ENCODE results near the gene GGA3. TPM values are rescaled to one million over a fixed set of nuclear protein-coding genes. Genes with fewer than 3 reads are reported as not detected.

The GGA3 gene
- total and polyA plus RNA-seq, 10 of the 15 experiments (the other 5 are each of a cell fraction or from before 2014, with no cell fraction given): 7.0 to 57.5 (median 34.0) TPM

DNA sequence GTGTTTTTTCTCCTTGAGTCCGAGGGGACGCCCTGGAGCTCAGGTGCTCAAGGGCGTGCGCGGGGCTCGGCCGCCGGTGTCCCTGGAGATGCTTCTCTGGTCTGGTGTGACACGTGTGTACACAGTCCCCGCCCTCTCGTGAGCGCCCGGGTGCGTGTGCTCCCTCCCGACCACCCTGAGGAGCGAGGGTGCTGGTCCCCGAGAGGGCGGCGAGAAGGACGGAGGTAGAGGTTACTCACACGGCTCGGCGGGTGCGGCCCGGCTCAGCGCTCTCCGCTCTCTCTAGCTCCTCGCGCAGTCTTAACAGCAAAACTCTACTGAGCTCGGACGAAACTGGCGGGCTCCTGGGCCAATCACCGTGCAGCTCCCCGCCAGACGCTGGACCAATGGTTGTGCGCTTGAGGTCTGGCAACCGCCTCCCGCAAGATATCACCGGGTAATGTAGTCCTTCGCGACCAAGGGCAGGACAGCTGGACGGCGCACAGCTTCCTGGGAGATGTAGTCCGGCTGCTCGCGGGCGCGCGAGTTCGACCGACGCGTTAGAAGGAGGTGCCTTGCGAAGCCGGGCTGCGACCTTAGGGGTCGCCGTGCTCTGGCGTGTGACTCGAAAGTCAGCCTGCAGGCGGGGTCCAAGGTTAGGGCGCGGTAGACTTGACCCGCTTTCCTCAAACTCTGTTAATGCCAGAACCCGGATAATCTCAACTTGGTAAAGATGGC, 27.9 kb upstream of the GGA3 start, which contains the start of gene SLC25A19 (continued):
- TF ChIP-seq, protein P1, sequence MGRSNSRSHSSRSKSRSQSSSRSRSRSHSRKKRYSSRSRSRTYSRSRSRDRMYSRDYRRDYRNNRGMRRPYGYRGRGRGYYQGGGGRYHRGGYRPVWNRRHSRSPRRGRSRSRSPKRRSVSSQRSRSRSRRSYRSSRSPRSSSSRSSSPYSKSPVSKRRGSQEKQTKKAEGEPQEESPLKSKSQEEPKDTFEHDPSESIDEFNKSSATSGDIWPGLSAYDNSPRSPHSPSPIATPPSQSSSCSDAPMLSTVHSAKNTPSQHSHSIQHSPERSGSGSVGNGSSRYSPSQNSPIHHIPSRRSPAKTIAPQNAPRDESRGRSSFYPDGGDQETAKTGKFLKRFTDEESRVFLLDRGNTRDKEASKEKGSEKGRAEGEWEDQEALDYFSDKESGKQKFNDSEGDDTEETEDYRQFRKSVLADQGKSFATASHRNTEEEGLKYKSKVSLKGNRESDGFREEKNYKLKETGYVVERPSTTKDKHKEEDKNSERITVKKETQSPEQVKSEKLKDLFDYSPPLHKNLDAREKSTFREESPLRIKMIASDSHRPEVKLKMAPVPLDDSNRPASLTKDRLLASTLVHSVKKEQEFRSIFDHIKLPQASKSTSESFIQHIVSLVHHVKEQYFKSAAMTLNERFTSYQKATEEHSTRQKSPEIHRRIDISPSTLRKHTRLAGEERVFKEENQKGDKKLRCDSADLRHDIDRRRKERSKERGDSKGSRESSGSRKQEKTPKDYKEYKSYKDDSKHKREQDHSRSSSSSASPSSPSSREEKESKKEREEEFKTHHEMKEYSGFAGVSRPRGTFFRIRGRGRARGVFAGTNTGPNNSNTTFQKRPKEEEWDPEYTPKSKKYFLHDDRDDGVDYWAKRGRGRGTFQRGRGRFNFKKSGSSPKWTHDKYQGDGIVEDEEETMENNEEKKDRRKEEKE (IDR thresholded peaks at IDR 0.05): no peak
- TF ChIP-seq CBX5 (IDR thresholded peaks at IDR 0.05; ENCODE audit: low read depth) (no peak), ZNF622 (IDR thresholded peaks at IDR 0.05) (no peak), MTA3 (IDR thresholded peaks at IDR 0.05; ENCODE audit: borderline replicate concordance, low read length) (no peak), KAT2A (conservative IDR thresholded peaks at IDR 0.05; ENCODE audit: control insufficient read depth, low read depth, low read length) (no peak), KLF5 (IDR thresholded peaks at IDR 0.05; ENCODE audit: partially characterized antibody) (no peak), CHD1 (IDR thresholded peaks at IDR 0.05; ENCODE audit: low read depth, low read length) (peak; percentile 10; the same call in 1 of the 2 replicates), GABPA (IDR thresholded peaks at IDR 0.05; ENCODE audit: low read depth) (peak; percentile 52), POLR2A (IDR thresholded peaks at IDR 0.05; ENCODE audit: low read depth, low read length) (peak; percentile 97), CREB1 (IDR thresholded peaks at IDR 0.05; ENCODE audit: low read depth) (peak; percentile 89), TBL1XR1 (IDR thresholded peaks at IDR 0.05; ENCODE audit: low read depth, low read length) (peak; percentile 32; the same call in 1 of the 2 replicates), NR2F1 (conservative IDR thresholded peaks at IDR 0.05) (peak; percentile 95), MEF2B (IDR thresholded peaks at IDR 0.05; ENCODE audit: partially characterized antibody, poor library complexity, severe bottlenecking) (peak; percentile 62), IKZF2 (IDR thresholded peaks at IDR 0.05) (0 out of 4 replicates have a peak, but pooled peaks of 1 of the 2 experiments have one; percentile 57), ZBED1 (IDR thresholded peaks at IDR 0.05; ENCODE audit: borderline replicate concordance) (no peak), E4F1 (IDR thresholded peaks at IDR 0.05; ENCODE audit: borderline replicate concordance, partially characterized antibody) (no peak), PAX8 (IDR thresholded peaks at IDR 0.05) (no peak), ATF3 (IDR thresholded peaks at IDR 0.05; ENCODE audit: borderline replicate concordance, extremely low read depth, low read depth, low read length) (peak; percentile 14; the same call in 1 of the 2 replicates), NRF1 (conservative IDR thresholded peaks at IDR 0.05; ENCODE audit: low read depth, low read length) (0 out of 2 replicates have a peak, but pooled peaks have one; percentile 13)
- TF ChIP-seq, protein P2, sequence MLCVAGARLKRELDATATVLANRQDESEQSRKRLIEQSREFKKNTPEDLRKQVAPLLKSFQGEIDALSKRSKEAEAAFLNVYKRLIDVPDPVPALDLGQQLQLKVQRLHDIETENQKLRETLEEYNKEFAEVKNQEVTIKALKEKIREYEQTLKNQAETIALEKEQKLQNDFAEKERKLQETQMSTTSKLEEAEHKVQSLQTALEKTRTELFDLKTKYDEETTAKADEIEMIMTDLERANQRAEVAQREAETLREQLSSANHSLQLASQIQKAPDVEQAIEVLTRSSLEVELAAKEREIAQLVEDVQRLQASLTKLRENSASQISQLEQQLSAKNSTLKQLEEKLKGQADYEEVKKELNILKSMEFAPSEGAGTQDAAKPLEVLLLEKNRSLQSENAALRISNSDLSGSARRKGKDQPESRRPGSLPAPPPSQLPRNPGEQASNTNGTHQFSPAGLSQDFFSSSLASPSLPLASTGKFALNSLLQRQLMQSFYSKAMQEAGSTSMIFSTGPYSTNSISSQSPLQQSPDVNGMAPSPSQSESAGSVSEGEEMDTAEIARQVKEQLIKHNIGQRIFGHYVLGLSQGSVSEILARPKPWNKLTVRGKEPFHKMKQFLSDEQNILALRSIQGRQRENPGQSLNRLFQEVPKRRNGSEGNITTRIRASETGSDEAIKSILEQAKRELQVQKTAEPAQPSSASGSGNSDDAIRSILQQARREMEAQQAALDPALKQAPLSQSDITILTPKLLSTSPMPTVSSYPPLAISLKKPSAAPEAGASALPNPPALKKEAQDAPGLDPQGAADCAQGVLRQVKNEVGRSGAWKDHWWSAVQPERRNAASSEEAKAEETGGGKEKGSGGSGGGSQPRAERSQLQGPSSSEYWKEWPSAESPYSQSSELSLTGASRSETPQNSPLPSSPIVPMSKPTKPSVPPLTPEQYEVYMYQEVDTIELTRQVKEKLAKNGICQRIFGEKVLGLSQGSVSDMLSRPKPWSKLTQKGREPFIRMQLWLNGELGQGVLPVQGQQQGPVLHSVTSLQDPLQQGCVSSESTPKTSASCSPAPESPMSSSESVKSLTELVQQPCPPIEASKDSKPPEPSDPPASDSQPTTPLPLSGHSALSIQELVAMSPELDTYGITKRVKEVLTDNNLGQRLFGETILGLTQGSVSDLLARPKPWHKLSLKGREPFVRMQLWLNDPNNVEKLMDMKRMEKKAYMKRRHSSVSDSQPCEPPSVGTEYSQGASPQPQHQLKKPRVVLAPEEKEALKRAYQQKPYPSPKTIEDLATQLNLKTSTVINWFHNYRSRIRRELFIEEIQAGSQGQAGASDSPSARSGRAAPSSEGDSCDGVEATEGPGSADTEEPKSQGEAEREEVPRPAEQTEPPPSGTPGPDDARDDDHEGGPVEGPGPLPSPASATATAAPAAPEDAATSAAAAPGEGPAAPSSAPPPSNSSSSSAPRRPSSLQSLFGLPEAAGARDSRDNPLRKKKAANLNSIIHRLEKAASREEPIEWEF (IDR thresholded peaks at IDR 0.05; ENCODE audit: insufficient replicate concordance, low read depth, low read length): no peak

All from GM12878 (cell line).